ENCODE data around the gene LDB1.

DNA sequence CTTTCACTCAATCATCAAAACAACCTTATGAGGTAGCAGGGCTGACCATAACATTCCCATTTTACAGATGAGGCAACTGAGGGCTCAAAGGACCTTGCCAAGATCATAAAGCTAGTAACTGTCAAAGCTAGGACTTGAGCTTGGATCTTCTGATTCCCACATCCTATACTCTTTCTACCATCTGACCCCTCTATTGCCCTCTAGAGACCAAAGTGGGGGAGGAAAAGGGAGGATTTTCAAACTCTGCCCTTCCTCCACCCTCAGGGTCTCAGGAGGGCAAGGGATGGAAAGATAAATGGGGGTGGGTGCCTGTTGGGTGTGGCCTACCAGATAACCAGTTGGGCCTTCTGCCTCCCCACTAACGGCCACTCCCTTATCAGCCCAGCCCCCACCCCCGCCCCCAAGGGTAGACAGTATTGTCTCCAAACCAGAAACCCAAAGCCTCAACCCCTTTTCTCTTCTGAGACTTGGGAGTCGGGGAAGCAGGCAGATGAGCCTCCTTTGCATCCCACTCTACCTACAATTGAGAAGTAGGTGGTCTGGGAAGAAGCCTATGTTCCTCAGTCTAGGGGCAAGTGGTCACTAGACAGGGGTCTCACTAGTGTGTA lies 7.9 kb downstream of the LDB1 start:
- TF ChIP-seq EP300 (IDR thresholded peaks at IDR 0.05; ENCODE audit: borderline replicate concordance): no peak
- TF ChIP-seq, protein P1, sequence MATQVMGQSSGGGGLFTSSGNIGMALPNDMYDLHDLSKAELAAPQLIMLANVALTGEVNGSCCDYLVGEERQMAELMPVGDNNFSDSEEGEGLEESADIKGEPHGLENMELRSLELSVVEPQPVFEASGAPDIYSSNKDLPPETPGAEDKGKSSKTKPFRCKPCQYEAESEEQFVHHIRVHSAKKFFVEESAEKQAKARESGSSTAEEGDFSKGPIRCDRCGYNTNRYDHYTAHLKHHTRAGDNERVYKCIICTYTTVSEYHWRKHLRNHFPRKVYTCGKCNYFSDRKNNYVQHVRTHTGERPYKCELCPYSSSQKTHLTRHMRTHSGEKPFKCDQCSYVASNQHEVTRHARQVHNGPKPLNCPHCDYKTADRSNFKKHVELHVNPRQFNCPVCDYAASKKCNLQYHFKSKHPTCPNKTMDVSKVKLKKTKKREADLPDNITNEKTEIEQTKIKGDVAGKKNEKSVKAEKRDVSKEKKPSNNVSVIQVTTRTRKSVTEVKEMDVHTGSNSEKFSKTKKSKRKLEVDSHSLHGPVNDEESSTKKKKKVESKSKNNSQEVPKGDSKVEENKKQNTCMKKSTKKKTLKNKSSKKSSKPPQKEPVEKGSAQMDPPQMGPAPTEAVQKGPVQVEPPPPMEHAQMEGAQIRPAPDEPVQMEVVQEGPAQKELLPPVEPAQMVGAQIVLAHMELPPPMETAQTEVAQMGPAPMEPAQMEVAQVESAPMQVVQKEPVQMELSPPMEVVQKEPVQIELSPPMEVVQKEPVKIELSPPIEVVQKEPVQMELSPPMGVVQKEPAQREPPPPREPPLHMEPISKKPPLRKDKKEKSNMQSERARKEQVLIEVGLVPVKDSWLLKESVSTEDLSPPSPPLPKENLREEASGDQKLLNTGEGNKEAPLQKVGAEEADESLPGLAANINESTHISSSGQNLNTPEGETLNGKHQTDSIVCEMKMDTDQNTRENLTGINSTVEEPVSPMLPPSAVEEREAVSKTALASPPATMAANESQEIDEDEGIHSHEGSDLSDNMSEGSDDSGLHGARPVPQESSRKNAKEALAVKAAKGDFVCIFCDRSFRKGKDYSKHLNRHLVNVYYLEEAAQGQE (IDR thresholded peaks at IDR 0.05; ENCODE audit: low read depth): no peak
- TF ChIP-seq, protein P2, sequence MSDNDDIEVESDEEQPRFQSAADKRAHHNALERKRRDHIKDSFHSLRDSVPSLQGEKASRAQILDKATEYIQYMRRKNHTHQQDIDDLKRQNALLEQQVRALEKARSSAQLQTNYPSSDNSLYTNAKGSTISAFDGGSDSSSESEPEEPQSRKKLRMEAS (IDR thresholded peaks at IDR 0.05): no peak
- TF ChIP-seq CEBPB (IDR thresholded peaks at IDR 0.05): no peak
- no peak for TF ChIP-seq RAD21 (IDR thresholded peaks at IDR 0.05; ENCODE audit: low read depth)
- TF ChIP-seq YY1 (IDR thresholded peaks at IDR 0.05; ENCODE audit: low read depth): no peak
- TF ChIP-seq FOXM1 (IDR thresholded peaks at IDR 0.05; ENCODE audit: borderline replicate concordance, low read depth): no peak
- TF ChIP-seq, protein P3, sequence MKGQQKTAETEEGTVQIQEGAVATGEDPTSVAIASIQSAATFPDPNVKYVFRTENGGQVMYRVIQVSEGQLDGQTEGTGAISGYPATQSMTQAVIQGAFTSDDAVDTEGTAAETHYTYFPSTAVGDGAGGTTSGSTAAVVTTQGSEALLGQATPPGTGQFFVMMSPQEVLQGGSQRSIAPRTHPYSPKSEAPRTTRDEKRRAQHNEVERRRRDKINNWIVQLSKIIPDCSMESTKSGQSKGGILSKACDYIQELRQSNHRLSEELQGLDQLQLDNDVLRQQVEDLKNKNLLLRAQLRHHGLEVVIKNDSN (IDR thresholded peaks at IDR 0.05): no peak

Measured in Ishikawa (cell line).